Measurements from ENCODE around the gene MYDGF.
A peak's percentile ranks its signal among the peaks of the same experiment; 100 is the strongest.

Gene MYDGF

DNA sequence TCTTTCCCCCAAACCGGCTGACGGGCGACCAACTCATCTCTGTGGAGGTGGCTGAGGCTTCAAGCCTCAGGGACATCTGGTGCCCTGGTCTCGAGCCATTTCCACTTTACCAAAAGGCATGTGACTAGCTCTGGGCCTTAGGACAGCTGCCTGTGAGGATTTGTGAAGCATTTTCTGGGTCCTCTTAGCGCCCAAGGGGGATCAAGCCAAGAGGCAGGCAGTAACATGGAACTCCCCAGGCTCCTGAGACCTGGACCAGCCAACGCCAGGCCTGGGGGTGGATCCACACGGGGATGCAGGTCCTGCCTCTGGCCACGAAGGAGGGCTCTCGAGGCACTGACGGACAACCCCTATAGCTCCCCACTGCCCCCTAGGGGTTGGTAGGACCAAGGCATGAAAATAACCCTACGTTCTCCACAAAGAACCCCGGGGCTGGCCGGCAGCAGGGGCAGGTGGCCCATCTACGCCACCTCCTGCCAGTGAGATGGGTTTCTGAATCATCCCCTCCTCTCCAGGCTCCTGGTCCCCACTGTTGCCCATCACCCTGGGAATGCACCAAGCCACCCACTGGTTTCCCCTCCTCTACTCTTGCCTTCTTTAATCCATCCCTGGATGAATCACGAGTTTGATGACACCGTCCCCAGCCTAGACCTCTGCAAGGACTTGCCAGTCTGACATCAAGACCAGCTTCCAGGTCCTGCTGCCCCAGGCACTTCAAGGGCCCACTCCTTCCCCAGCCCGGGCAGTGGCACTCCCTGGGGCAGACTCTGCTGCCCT, 7.0 kb upstream of the MYDGF start:
- no peak overlapping the region for H3K4me3 ChIP-seq (ENCODE audit: low read depth, low read length)
- DNase-seq (ENCODE audit: low read depth), result no peak
- peak; percentile 38 for TF ChIP-seq CTCF (IDR thresholded peaks at IDR 0.05; ENCODE audit: control insufficient read depth, extremely low read depth, insufficient read depth)

- no peak overlapping the region for H3K4me3 ChIP-seq (ENCODE audit: low read depth, low read length)
- TF ChIP-seq CTCF (IDR thresholded peaks at IDR 0.05; ENCODE audit: control insufficient read depth, extremely low read depth, insufficient read depth), result no peak
- DNase-seq (ENCODE audit: low read depth), result no peak
These were observed 5.2 kb upstream of the MYDGF start for GRCh38 chr19:4675346-4675745.

DNA sequence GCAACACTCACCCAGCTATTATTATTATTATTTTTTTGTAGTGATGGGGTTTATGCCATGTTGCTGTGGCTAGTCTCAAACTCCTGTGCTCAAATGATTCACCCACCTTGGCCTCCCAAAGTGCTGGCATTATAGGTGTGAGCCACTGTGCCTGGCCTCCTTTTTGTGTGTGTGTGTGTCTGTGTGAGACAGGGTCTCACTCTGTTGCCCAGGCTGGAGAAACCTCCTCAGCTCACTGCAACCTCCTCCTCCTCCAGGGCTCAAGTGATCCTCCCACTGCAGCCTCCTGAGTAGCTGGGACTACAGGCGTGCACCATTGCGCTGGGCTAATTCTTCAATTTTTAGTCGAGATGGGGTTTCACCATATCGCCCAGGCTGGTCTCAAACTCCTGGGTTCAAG, 3.6 kb upstream of the MYDGF start:
- no peak for DNase-seq (ENCODE audit: low read depth)
- no peak overlapping the region for H3K4me3 ChIP-seq (ENCODE audit: low read depth, low read length)
- TF ChIP-seq CTCF (IDR thresholded peaks at IDR 0.05; ENCODE audit: control insufficient read depth, extremely low read depth, insufficient read depth), result no peak

GRCh38 chr19:4673216-4673615, 3.1 kb upstream of the MYDGF start:
- DNase-seq (ENCODE audit: low read depth), result no peak
- no peak overlapping the region for H3K4me3 ChIP-seq (ENCODE audit: low read depth, low read length)
- TF ChIP-seq CTCF (IDR thresholded peaks at IDR 0.05; ENCODE audit: control insufficient read depth, extremely low read depth, insufficient read depth), result no peak

DNA sequence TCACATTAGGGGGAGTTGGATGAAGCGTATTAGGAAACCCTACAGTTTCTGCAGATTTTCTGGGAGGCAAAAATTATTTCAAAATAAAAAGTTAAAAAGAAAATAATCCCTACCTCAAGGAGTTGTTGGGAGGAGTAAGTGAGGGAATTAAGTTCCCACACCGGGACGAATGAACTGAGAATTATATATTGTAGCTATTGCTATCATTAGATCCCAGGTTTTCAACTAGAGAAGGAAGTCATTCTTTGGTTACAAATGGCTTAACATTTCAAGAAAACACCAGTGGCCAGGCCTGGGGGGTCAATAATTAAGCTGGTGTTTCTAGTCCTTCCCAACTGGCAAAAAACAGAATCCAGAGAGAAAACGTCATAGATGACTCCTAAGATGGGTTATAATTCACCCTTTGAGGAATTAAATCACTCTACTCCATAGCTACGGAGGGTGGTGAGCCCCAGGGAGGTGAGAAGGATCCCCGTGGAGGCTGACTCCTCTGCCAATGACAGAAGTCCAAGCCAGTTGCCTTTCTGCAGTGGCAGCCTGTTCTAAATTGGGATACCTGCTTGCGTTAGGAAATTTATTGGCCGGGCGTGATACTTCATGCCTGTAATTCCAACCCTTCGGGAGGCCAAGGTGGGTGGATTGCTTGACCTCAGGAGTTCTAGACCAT, 1.2 kb upstream of the MYDGF start:
- DNase-seq (ENCODE audit: low read depth), result no peak
- TF ChIP-seq CTCF (IDR thresholded peaks at IDR 0.05; ENCODE audit: control insufficient read depth, extremely low read depth, insufficient read depth), result no peak

DNA sequence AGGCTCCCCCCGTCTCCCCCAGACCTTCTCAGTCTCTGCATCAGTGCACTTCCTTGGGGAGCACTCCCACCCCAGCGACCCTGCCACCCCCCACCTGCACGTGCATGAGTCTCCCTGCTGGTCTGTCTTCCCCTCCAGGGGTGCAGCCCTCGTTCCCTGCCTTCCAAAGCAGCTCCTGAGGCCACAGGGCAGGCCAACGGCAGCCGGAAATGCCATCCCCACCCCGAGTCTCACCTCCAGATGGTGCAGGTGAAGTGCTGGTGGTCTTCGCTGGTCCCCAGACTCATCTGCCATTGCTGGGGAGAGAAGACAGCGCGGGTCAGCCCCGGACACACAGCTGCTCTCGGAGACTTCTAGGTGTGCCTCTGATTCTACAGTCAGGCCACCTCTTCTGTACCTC, 5.5 kb downstream of the MYDGF start:
- no peak for DNase-seq (ENCODE audit: low read depth)
- H3K4me3 ChIP-seq (ENCODE audit: low read depth, low read length), result no peak overlapping the region
- TF ChIP-seq CTCF (IDR thresholded peaks at IDR 0.05; ENCODE audit: control insufficient read depth, extremely low read depth, insufficient read depth), result no peak

More for the DNA sequence above, 1.2 kb upstream of the MYDGF start:
- no peak overlapping the region for H3K4me3 ChIP-seq (ENCODE audit: low read depth, low read length)
